HEK293T (cell line): ENCODE measurements around the gene HPSE2.

ENCODE experiments used
- CTCF ChIA-PET: fragments of 350-600 bp; formaldehyde crosslinking; extraction: SDS; loops from one replicate; lab custom pipeline; 2021; ENCODE audit warnings: antibody characterized with exemption, inconsistent platforms; lab: Yijun Ruan, JAX
- POLR2A ChIA-PET: fragments of 350-600 bp; formaldehyde crosslinking; extraction: SDS; loops from one replicate; lab custom pipeline; 2020; ENCODE audit warnings: antibody characterized with exemption, inconsistent platforms; lab: Yijun Ruan, JAX
- DNase-seq: peaks from one replicate; pipeline ENCODE4 v3.0.0; 2012; ENCODE audit warnings: mixed read lengths; ENCODE audit errors: extremely low spot score
- ARNT ChIP-seq: fragments of 450-650 bp; IDR thresholded peaks from 2 replicates; pipeline ENCODE4 v1.6.1; 2017; ENCODE audit warnings: mild to moderate bottlenecking
- BHLHE40 ChIP-seq: fragments of 450-650 bp; IDR thresholded peaks from 2 replicates; pipeline ENCODE4 v1.6.1; 2016; ENCODE audit warnings: mild to moderate bottlenecking, moderate library complexity, borderline replicate concordance
- CTBP1 ChIP-seq: fragments of 450-650 bp; IDR thresholded peaks from 2 replicates; pipeline ENCODE4 v1.6.1; 2016; ENCODE audit warnings: borderline replicate concordance
- ELF4 ChIP-seq: fragments of 450-650 bp; IDR thresholded peaks from 2 replicates; pipeline ENCODE4 v1.6.1; 2017; ENCODE audit warnings: antibody characterized with exemption
- FOXA1 ChIP-seq: fragments of 450-650 bp; IDR thresholded peaks from 2 replicates; pipeline ENCODE4 v1.6.1; 2016; ENCODE audit warnings: mild to moderate bottlenecking
- FOXK2 ChIP-seq: fragments of 450-650 bp; IDR thresholded peaks from 2 replicates; pipeline ENCODE4 v1.6.1; 2016; ENCODE audit warnings: mild to moderate bottlenecking
- FOXM1 ChIP-seq: fragments of 450-650 bp; IDR thresholded peaks from 2 replicates; pipeline ENCODE4 v1.6.1; 2017; ENCODE audit warnings: mild to moderate bottlenecking, borderline replicate concordance
- HDGF ChIP-seq: fragments of 450-650 bp; IDR thresholded peaks from 2 replicates; pipeline ENCODE4 v1.6.1; 2017; ENCODE audit warnings: antibody characterized with exemption, borderline replicate concordance
- L3MBTL2 ChIP-seq: fragments of 450-650 bp; conservative IDR thresholded peaks from 2 replicates; pipeline ENCODE4 v1.6.1; 2016; ENCODE audit warnings: mild to moderate bottlenecking
- LEF1 ChIP-seq: fragments of 450-650 bp; IDR thresholded peaks from 2 replicates; pipeline ENCODE4 v1.6.1; 2017; ENCODE audit warnings: mild to moderate bottlenecking, borderline replicate concordance
- NFRKB ChIP-seq: fragments of 450-650 bp; IDR thresholded peaks from 2 replicates; pipeline ENCODE4 v1.6.1; 2016; ENCODE audit warnings: mild to moderate bottlenecking, moderate library complexity
- SP1 ChIP-seq: fragments of 450-650 bp; IDR thresholded peaks from 2 replicates; pipeline ENCODE4 v1.6.1; 2017
- SUZ12 ChIP-seq: fragments of 450-650 bp; IDR thresholded peaks from 2 replicates; pipeline ENCODE4 v1.6.1; 2016; ENCODE audit warnings: mild to moderate bottlenecking
- TARDBP ChIP-seq: fragments of 450-650 bp; IDR thresholded peaks from 2 replicates; pipeline ENCODE4 v1.6.1; 2016
- ZNF384 ChIP-seq: fragments of 450-650 bp; IDR thresholded peaks from 2 replicates; pipeline ENCODE4 v1.6.1; 2016
- TF ChIP-seq, protein P1 (sequence below): fragments of 450-650 bp; IDR thresholded peaks from 2 replicates; pipeline ENCODE4 v1.6.1; 2016

The HPSE2 gene

DNA sequence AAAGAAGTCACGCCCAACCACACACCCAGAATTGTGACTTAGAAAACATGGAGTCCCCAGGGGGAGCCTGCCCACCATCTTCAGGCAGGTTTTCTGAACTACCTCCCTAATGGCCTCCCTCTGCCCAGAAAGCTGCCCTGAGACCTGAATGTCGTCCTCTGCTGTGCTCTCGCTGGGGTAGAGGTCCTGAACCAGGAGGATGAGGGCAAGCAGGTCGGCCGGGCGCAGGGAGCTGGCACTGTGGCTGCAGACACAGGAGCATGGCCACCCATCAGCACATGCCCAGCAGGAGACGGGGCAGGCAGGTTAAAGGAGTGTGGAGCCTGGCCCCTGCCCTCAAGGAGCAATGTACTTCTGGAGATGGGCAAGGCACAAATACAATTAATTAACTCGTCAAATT is 805.2 kb downstream of the HPSE2 start:
- POLR2A ChIA-PET: no interaction called here
- DNase-seq: no peak
- CTCF ChIA-PET: interaction anchor here (0.6 kb wide), 1 partner anchor 22 kb away, joined by 4 read pairs; no protein-coding TSS in a partner anchor
- TF ChIP-seq FOXK2 (no peak), ELF4 (no peak), TARDBP (no peak), FOXA1 (no peak), CTBP1 (no peak), HDGF (no peak), NFRKB (no peak)

DNA sequence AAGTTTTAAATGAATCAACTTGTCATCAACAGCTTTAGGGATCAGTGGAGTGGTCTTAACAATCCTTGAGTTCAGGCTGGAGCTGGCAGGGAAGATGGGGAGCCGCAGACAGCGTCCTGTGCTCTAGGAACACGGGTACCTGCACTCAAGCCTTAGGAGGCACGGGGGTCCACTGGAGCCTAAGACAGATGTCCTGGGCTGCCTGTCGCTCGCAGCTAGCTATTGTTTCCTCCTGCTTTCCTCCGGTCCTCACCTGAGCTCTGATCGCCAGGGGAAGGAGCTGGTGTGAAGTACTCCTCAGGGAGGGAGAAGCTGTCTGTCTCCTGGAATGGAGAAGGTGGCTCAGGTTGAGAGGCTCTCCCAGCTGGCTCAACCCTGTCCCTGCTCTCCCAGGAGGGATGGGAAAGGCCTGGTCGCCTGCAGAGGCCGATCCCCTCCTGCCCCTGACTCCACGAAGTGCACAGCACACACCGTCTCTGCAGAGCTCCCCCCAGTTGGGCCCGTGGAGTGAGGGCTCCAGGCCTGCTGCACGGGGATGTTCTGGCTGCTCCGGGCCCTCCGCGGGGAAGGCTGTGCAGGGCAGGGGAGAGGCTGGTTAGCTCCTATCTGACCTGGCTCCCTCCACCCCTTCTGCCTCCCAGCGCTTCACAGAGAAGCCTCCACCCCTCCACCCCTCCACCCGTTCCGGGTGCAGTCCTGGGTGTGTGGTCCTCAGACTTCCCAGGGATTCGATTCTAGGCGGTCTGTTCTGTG is 806.2 kb downstream of the HPSE2 start:
- POLR2A ChIA-PET: no interaction called here

DNA sequence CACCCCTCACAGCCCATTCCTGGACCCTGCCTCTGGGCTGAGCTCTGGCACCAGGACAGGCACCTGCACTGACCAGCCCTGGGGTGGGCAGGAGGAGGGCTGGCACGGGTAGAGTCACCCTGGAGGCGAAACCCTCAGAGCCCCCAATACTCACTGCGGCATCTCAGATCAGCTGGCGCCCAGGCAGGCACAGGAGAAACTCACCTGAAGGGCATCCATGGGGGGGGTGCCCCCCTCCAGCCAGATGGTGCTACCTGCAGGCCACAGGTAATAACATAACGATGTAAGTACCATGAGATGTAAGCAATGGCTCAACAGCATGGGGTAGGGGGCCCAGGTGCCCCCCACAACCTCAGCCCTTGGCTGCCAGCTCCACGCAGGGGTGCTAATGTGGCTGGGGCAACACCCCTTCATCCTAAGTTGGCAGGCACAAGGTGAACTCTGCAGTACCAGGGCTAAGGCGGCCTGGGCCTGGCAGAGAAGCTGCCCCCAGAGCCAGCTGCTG is 808.6 kb downstream of the HPSE2 start:
- no peak for DNase-seq

More for the DNA sequence above, 806.2 kb downstream of the HPSE2 start:
- CTCF ChIA-PET: no interaction called here
- DNase-seq: no peak
- TF ChIP-seq SP1 (no peak), NFRKB (no peak), CTBP1 (no peak), FOXM1 (no peak), L3MBTL2 (no peak), LEF1 (no peak), TARDBP (no peak), FOXA1 (no peak), BHLHE40 (no peak), ARNT (no peak), FOXK2 (no peak), SUZ12 (no peak), ZNF384 (no peak), ELF4 (no peak), HDGF (no peak)
- TF ChIP-seq, protein P1, sequence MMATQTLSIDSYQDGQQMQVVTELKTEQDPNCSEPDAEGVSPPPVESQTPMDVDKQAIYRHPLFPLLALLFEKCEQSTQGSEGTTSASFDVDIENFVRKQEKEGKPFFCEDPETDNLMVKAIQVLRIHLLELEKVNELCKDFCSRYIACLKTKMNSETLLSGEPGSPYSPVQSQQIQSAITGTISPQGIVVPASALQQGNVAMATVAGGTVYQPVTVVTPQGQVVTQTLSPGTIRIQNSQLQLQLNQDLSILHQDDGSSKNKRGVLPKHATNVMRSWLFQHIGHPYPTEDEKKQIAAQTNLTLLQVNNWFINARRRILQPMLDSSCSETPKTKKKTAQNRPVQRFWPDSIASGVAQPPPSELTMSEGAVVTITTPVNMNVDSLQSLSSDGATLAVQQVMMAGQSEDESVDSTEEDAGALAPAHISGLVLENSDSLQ: no peak

DNA sequence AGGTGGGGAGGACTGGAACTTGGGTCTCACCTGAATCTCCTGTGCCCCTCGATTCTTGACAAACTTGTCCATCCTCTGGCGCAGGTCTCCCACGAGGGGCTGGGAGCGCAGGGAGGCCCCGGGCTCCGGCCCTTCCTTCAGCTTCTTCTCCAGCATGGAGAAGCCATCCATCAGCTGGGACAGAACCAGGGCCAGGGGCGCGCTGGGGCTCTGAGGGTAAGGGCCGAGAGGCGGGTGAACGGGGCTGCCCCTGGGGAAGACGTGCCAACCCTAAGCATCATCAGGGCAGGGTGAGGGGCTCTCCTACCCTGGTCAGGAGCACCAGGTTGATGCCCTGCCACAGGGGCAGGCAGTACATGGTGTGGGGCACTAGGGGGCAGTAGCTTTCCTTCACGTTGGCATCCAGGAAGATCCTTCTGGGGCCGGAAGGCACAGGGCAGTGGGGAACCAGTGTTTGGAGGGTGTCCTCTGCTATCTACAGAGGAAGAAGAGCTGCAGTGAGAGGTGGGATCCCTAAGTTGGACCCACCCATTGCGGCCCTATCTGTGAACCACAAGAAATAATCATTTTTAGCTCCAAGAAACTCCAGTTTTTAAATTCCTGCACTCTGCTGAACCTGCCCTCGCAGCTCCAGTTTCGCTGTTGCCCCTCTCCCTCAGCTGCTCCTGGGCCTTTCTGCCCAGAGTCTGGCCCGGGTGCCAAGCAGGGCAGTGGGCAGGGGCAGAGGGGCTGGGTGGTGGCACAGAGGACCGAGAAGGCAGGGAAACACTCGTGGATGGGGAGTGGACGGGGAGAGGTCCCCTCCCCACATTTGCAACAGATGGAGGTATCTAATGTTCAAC is 809.9 kb downstream of the HPSE2 start:
- CTCF ChIA-PET: interaction anchor here (0.7 to 1.8 kb wide), 9 partner anchors 9 to 117 kb away, joined by 3 to 8 read pairs (median 3); no protein-coding TSS in a partner anchor
- POLR2A ChIA-PET: interaction anchor here (1.2 kb wide), 1 partner anchor 19 kb away, joined by 3 read pairs; no protein-coding TSS in a partner anchor
- DNase-seq: peak; percentile 78
- TF ChIP-seq CTBP1 (no peak), SP1 (no peak), FOXA1 (no peak), FOXM1 (no peak), ARNT (no peak), FOXK2 (no peak), TARDBP (no peak), HDGF (no peak), NFRKB (no peak), SUZ12 (no peak), LEF1 (no peak), L3MBTL2 (no peak), ZNF384 (no peak), ELF4 (no peak), BHLHE40 (no peak)
- TF ChIP-seq, protein P1: no peak

More for the DNA sequence above, 808.6 kb downstream of the HPSE2 start:
- ChIA-PET CTCF (no interaction called here), POLR2A (no interaction called here)
- TF ChIP-seq ZNF384 (no peak), TARDBP (no peak), SP1 (no peak), FOXM1 (no peak), FOXK2 (no peak), BHLHE40 (no peak), HDGF (no peak), L3MBTL2 (no peak), CTBP1 (no peak), FOXA1 (no peak), SUZ12 (no peak), NFRKB (no peak), LEF1 (no peak), ARNT (no peak), ELF4 (no peak)
- TF ChIP-seq, protein P1: no peak
